Measurements from ENCODE around the gene MUC5AC.

The MUC5AC gene

GRCh38 chr11:1130276-1131032 lies 27.3 kb upstream of the MUC5AC start:
- ChIA-PET CTCF (no interaction called here), POLR2A (no interaction called here)
- TF ChIP-seq L3MBTL2 (conservative IDR thresholded peaks at IDR 0.05) (no peak), NFRKB (IDR thresholded peaks at IDR 0.05) (no peak), ZNF384 (IDR thresholded peaks at IDR 0.05) (no peak), HDGF (IDR thresholded peaks at IDR 0.05; ENCODE audit: borderline replicate concordance) (no peak), ARNT (IDR thresholded peaks at IDR 0.05) (no peak)
- DNase-seq (ENCODE audit: extremely low spot score), result no peak

- no peak for DNase-seq (ENCODE audit: extremely low spot score)
- CTCF ChIA-PET, result no interaction called here
- POLR2A ChIA-PET, result no interaction called here
Observed at GRCh38 chr11:1131033-1131911, 26.5 kb upstream of the MUC5AC start.

GRCh38 chr11:1134848-1135445 lies 22.8 kb upstream of the MUC5AC start:
- CTCF ChIA-PET, result no interaction called here
- TF ChIP-seq NFRKB (IDR thresholded peaks at IDR 0.05) (no peak), PKNOX1 (IDR thresholded peaks at IDR 0.05) (no peak), BHLHE40 (IDR thresholded peaks at IDR 0.05; ENCODE audit: borderline replicate concordance) (no peak), ELF4 (IDR thresholded peaks at IDR 0.05) (no peak), FOXA1 (IDR thresholded peaks at IDR 0.05) (no peak), LEF1 (IDR thresholded peaks at IDR 0.05; ENCODE audit: borderline replicate concordance) (no peak), HDGF (IDR thresholded peaks at IDR 0.05; ENCODE audit: borderline replicate concordance) (no peak), ZNF384 (IDR thresholded peaks at IDR 0.05) (no peak), L3MBTL2 (conservative IDR thresholded peaks at IDR 0.05) (no peak), ARNT (IDR thresholded peaks at IDR 0.05) (no peak), SUZ12 (IDR thresholded peaks at IDR 0.05) (no peak), CTBP1 (IDR thresholded peaks at IDR 0.05; ENCODE audit: borderline replicate concordance) (no peak), TARDBP (IDR thresholded peaks at IDR 0.05) (no peak), SP1 (IDR thresholded peaks at IDR 0.05) (no peak), FOXM1 (IDR thresholded peaks at IDR 0.05; ENCODE audit: borderline replicate concordance) (no peak)
- DNase-seq (ENCODE audit: extremely low spot score), result no peak
- POLR2A ChIA-PET, result no interaction called here

More at GRCh38 chr11:1131033-1131911, 26.5 kb upstream of the MUC5AC start:
- TF ChIP-seq ZNF384 (IDR thresholded peaks at IDR 0.05) (no peak), HDGF (IDR thresholded peaks at IDR 0.05; ENCODE audit: borderline replicate concordance) (no peak), BHLHE40 (IDR thresholded peaks at IDR 0.05; ENCODE audit: borderline replicate concordance) (no peak), ELF4 (IDR thresholded peaks at IDR 0.05) (no peak), L3MBTL2 (conservative IDR thresholded peaks at IDR 0.05) (no peak), PKNOX1 (IDR thresholded peaks at IDR 0.05) (no peak)

GRCh38 chr11:1138097-1138496 lies 19.7 kb upstream of the MUC5AC start:
- ChIA-PET CTCF (no interaction called here), POLR2A (no interaction called here)

GRCh38 chr11:1139441-1140083 lies 18.2 kb upstream of the MUC5AC start:
- no peak for TF ChIP-seq SUZ12 (IDR thresholded peaks at IDR 0.05)
- TF ChIP-seq HDGF (IDR thresholded peaks at IDR 0.05; ENCODE audit: borderline replicate concordance), result no peak
- TF ChIP-seq L3MBTL2 (conservative IDR thresholded peaks at IDR 0.05), result no peak
- POLR2A ChIA-PET, result no interaction called here
- CTCF ChIA-PET, result no interaction called here
- DNase-seq (ENCODE audit: extremely low spot score), result no peak

More at GRCh38 chr11:1138097-1138496, 19.7 kb upstream of the MUC5AC start:
- TF ChIP-seq ARNT (IDR thresholded peaks at IDR 0.05) (no peak), FOXM1 (IDR thresholded peaks at IDR 0.05; ENCODE audit: borderline replicate concordance) (no peak), PKNOX1 (IDR thresholded peaks at IDR 0.05) (no peak), SUZ12 (IDR thresholded peaks at IDR 0.05) (no peak), ELF4 (IDR thresholded peaks at IDR 0.05) (no peak), LEF1 (IDR thresholded peaks at IDR 0.05; ENCODE audit: borderline replicate concordance) (no peak), CTBP1 (IDR thresholded peaks at IDR 0.05; ENCODE audit: borderline replicate concordance) (no peak), FOXK2 (IDR thresholded peaks at IDR 0.05) (no peak), NFRKB (IDR thresholded peaks at IDR 0.05) (no peak), HDGF (IDR thresholded peaks at IDR 0.05; ENCODE audit: borderline replicate concordance) (no peak)
- no peak for DNase-seq (ENCODE audit: extremely low spot score)

All from HEK293T (cell line).